Lung microvascular endothelial cell (primary cell): ENCODE measurements around the gene MIA. TPM values are rescaled to one million over a fixed set of nuclear protein-coding genes. Genes with fewer than 3 reads are reported as not detected.
"Not testable (repeated sequence)": the region's sequence is repeated elsewhere in the genome, so short reads cannot be mapped to it uniquely, and the experiment has no call there.

Source experiments
- DNase-seq, 2 donors: peaks; one replicate each; pipeline versions ENCODE4 v3.0.0 to v3.0.0-alpha.2; 2010; ENCODE audit warnings: low read depth in 2 of 2
- total RNA-seq: library from RNA; depleted of rRNA; stranded (reverse); fragments of >200 nt; gene quantifications from 2 replicates; pipeline ENCODE4 v1.2.1, GENCODE V29; 2014

Gene MIA
- total RNA-seq, 1 donor from 2014 or later = not detected

DNA sequence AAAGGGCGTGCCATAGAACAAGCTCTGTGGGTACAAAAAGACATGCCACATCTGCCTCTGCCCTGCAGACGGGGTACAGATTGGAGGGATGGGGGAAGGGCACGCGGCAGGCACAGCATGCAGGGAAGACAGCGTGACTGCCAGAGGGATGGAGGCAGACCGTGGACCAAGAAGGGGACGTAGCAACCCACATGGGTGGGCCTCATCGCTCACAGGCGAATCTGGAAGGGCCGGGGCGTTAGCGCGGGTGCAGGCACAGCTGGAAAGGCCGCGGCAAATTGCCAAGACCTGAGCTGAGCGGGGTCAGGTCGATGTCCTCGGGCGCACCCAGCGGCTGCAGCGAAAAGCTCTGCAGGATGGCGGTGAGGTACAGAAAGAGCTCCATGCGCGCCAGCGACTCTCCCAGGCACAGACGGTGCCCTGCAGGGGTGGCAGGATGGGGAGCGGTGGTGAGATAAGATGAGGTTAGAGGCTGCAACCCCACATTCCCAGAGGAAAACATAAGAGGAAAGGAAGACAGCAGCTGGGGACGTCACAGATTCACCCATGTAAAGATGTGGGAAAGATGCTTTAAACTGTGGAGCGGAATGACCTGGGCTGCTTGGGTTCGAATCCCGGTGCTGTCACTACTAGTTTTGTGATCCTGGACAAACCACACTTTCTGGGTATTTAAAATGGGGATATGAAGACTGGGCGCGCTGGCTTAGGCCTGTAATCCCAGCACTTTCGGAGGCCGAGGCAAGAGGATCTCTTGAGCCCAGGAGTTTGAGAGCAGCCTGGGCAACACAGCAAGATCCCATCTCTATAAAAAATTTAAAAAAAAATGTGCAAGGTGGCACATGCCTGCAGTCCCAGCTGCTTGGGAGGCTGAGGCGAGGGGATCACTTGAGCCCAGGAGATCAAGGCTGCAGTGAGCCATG lies 43.4 kb downstream of the MIA start:
- DNase-seq = peak; percentile 51

DNA sequence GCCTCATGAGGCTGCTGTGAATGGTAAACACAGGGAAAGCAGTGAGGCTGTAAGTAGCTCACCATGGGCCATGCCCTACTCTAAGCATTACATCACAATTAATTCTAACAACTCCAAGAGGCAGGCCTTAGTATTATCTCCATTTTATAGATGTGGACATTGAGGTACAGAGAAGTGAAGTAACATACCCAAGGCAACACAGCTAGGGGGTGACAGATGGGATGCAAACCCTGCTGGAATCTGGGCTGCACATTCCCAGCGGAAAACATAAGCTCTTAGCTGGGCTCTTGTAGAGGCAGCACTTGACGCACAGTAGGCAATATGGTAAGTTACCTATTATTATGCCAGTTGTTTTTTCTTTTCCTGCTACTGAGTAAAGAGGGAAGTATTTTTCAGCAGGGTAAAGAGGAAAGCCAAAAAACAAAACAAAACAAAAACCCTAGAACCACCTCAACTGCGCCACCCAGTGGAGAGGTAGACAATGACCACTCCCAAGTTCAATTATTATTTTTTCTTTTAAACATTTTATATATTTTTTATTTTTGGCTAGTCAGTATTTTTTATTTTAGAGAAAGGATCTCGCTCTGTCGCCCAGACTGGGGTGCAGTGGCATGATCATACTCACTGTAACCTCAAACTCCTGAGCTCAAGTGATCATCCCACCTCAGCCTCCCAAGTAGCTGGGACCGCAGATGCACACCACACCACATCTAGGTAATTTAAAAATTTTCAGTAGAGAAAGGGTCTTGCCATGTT lies 44.3 kb downstream of the MIA start:
- DNase-seq = peak in 1 of 2 donors; percentile 54

DNA sequence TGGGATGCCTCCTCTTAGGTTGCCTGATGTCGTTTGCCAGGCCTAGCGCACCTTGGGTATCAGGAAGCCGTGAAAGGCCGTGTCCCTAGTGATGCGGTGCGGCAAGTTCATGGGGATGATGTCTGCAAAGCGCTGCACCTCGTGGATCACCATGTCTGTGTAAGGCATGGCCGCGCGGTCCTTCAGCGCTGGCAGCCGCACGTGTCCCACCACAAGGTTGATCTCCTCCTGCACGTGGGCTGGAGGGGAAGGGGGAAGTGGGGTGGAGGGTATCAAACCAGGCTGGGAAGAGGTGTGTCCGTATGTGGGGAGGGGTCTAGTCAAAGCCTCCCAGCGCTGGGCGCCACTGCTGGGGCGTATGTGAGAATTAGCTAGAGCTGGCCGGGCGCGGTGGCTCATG lies 46.8 kb downstream of the MIA start:
- DNase-seq = no peak

DNA sequence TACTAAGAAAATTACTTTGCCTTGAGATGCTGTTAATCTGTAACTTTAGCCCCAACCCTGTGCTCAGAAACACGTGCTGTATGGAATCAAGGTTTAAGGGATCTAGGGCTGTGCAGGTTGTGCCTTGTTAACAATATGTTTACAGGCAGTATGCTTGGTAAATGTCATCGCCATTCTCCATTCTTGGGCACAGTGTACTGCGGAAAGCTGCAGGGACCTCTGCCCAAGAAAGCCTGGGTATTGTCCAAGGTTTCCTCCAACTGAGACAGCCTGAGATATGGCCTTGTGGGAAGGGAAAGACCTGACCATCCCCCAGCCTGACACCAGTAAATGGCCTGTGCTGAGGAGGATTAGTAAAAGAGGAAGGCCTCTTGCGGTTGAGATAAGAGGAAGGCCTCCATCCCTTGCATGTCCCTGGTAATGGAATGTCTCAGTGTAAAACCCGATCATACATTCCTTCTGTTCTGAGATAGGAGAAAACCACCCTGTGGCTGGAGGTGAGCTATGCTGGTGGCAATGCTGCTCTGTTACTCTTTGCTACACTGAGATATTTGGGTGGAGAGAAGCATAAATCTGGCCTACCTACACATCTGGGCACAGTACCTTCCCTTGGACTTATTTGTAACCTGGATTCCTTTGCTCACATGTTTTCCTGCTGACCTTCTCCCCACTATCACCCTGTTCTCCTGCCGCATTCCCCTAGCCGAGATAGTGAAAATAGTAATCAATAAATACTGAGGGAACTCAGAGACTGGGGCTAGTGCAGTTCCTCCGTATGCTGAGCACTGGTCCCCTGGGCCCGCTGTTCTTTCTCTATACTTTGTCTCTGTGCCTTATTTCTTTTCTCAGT lies 47.6 kb downstream of the MIA start:
- DNase-seq = not testable (repeated sequence)

DNA sequence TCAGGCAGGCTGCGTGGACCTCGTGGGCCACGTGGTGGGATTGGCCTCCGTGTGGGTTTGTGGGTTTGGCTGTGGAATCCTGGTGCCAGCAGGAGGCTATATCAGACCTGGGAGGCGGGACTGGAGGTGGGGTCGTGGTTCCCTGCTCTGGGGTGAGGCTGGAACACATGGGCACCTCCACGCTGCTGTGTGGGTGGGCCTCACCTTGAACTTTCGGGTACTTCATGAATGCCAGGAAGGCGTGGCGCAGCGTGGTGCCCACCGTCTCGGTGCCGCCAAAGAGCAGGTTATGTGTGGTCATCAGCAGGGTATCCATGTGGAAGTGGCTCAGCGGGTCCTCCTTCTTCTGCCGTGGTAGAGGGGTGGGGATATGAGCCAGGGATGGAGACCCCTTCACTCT lies 49.6 kb downstream of the MIA start:
- not testable (repeated sequence) for DNase-seq

DNA sequence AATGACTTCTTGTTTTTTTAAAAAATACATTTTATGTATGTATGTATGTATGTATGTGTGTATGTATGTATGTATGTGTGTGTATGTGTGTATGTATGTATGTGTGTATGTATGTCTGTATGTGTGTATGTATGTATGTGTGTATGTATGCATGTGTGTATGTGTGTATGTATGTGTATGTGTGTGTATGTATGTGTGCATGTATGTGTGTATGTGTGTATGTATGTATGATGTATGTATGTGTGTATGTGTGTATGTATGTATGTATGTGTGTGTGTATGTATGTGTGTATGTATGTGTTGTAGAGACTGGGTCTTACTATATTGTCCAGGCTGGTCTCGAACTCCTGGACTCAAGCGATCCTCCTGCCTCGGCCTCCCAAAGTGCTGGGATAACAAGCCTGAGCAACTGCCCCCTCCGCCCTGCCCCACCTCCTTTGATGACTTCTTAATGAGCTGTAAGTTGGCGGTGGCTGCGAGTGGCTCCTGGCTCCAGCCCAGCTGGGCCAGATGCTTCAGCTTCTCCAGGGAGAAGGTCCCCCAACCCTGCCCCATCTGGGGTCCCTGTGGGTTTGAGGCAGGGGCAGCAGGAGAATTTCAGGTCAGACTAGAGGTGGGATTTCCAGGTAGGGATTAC lies 50.3 kb downstream of the MIA start:
- DNase-seq = not testable (repeated sequence)

DNA sequence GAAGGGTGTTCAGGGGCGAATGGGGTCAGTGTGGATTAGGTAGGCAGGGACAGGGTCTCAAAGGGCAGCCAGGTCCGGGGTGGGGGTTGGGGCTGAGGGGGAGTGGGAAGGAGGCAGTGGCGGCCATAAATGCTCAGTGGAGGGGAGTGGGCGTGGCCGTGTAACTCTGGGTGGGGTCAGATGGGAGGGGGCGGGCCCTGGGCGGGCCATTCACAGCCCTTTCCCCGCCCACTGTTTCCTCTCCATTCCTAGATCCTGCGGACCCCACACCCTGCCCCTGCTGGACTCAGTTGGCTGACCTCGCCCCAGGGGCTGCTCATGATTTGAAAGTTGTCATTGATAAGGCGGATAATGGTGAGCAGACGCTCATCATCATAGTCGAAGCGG lies 51.0 kb downstream of the MIA start:
- not testable (repeated sequence) for DNase-seq

DNA sequence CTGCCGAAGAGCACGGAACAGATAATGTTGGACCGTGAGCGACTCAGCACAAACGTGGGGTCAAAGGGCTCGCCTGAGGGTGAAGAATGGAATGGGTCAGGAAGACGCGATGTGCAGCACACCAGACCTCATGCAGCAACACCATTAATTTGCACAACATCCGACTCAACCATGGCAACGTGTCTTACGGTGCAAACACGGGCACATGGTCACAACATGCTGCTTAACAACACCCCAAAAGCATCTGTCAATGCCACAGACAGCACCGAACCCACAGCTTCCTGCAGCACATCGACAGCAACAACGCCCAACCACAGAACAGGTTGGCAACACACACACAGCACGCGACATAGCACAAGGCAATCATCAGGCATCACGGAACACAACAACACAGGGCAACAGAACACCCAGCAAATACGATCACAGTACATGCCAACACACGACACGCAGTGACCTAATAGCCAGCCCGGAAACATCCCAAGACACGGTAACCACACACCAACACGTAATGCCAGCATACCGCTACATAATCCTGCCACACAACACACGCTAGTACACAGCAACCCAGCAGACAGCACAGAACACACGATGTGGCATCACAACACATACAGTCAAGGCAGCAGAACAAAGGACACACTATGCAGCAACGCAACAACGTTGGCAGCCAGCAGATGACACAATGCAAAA lies 51.5 kb downstream of the MIA start:
- DNase-seq = not testable (repeated sequence)

Other genes with a start within 250 kb of the MIA start
- 25.1 and 28.2 TPM in 2 replicates for gene SHKBP1, start 198.6 kb upstream of the MIA start, total RNA-seq
- 13.7 and 54.4 TPM in 2 replicates for gene LTBP4, start 174.2 kb upstream of the MIA start, total RNA-seq
- 4.6 and 5.9 TPM in 2 replicates for gene NUMBL, start 84.9 kb upstream of the MIA start, total RNA-seq
- 12.5 and 13.7 TPM in 2 replicates for gene COQ8B, start 58.6 kb upstream of the MIA start, total RNA-seq
- gene ITPKC, start 58.4 kb upstream of the MIA start, total RNA-seq = 14.4 and 25.6 TPM in 2 replicates
- 0.20 and 0.44 TPM in 2 replicates for gene ACTMAP, start 25.0 kb upstream of the MIA start, total RNA-seq
- 21.0 and 36.0 TPM in 2 replicates for gene SNRPA, start 24.3 kb upstream of the MIA start, total RNA-seq
- gene RAB4B, start 2.7 kb downstream of the MIA start, total RNA-seq = 7.6 and 14.1 TPM in 2 replicates
- 85.0 and 151 TPM in 2 replicates for gene EGLN2, start 23.7 kb downstream of the MIA start, total RNA-seq
- not detected in 2 replicates for gene CYP2A6, start 74.9 kb downstream of the MIA start, total RNA-seq
- not detected in 2 replicates for gene CYP2A7, start 106.7 kb downstream of the MIA start, total RNA-seq
- gene CYP2B6, start 215.8 kb downstream of the MIA start, total RNA-seq = not detected in 2 replicates